Measurements from ENCODE around the gene KRTAP10-5. TPM values are rescaled to one million over a fixed set of nuclear protein-coding genes. Genes with fewer than 3 reads are reported as not detected.

KRTAP10-5 gene
- total and polyA plus RNA-seq, 9 of the 15 experiments (the other 6 are each of a cell fraction or from before 2014, with no cell fraction given), result not detected

DNA sequence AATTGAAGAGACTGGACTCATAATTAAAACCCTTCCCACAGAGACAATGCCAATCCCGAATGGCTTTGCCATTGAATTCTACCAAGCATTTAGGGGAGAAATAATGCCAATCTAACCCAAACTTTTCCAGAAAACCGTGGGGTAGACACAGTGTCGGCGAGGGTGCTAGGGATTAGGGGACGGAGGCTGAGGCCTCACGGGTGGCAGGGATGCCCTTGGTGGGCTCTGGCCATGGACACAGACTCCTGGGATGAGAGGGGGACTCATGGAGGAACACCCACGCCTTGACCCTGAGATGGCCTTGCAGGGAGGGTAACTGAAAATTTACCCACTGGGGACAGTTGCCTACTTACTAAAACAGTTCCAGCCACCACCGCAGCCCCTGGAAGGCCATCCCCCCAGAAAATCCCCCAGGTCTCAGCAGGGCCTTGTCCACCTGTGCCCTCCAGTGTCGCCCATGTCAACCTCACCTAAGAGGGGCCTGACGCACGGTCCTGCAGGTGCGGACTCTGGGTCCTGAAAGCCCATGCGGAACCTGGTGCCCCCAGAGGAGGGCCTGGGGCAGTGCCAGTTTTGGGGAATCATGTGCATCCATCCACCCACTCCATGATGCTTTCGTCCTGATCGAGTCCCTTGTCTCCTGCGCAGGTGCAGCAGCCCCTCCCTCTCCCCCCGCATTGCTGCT is 1.9 kb downstream of the KRTAP10-5 start (continued):
- no peak for TF ChIP-seq ZNF318 (IDR thresholded peaks at IDR 0.05; ENCODE audit: borderline replicate concordance in 1 of 2, low read depth in 1 of 2)
- no peak for TF ChIP-seq PYGO2 (tag; IDR thresholded peaks at IDR 0.05)
- no peak for TF ChIP-seq GMEB1 (CRISPR knock-in tag; IDR thresholded peaks at IDR 0.05)
- TF ChIP-seq TEAD4 (IDR thresholded peaks at IDR 0.05; ENCODE audit: low read length), result no peak
- TF ChIP-seq TEAD4 (CRISPR knock-in tag; IDR thresholded peaks at IDR 0.05; ENCODE audit: borderline replicate concordance), result no peak
- no peak for TF ChIP-seq KDM5B (IDR thresholded peaks at IDR 0.05; ENCODE audit: insufficient replicate concordance, low read depth, low read length)
- no peak for TF ChIP-seq SNRNP70 (optimal IDR thresholded peaks at IDR 0.05; ENCODE audit: low read depth, low read length)
- TF ChIP-seq, protein P1, sequence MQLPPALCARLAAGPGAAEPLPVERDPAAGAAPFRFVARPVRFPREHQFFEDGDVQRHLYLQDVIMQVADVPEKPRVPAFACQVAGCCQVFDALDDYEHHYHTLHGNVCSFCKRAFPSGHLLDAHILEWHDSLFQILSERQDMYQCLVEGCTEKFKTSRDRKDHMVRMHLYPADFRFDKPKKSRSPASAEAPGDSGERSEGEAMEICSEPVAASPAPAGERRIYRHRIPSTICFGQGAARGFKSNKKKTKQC (CRISPR knock-in tag; IDR thresholded peaks at IDR 0.05), result no peak
- TF ChIP-seq, protein P2, sequence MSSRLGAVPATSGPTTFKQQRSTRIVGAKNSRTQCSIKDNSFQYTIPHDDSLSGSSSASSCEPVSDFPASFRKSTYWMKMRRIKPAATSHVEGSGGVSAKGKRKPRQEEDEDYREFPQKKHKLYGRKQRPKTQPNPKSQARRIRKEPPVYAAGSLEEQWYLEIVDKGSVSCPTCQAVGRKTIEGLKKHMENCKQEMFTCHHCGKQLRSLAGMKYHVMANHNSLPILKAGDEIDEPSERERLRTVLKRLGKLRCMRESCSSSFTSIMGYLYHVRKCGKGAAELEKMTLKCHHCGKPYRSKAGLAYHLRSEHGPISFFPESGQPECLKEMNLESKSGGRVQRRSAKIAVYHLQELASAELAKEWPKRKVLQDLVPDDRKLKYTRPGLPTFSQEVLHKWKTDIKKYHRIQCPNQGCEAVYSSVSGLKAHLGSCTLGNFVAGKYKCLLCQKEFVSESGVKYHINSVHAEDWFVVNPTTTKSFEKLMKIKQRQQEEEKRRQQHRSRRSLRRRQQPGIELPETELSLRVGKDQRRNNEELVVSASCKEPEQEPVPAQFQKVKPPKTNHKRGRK (tag; IDR thresholded peaks at IDR 0.05), result no peak
- TF ChIP-seq NCOA1 (IDR thresholded peaks at IDR 0.05; ENCODE audit: low read depth), result no peak
- no peak for TF ChIP-seq CHCHD3 (CRISPR knock-in tag; IDR thresholded peaks at IDR 0.05)
- no peak for TF ChIP-seq PML (IDR thresholded peaks at IDR 0.05; ENCODE audit: low read length)
